Skin epidermis (tissue), 12 donors: ENCODE data around the gene PTPRN.
"Not testable (repeated sequence)": the region's sequence is repeated elsewhere in the genome, so short reads cannot be mapped to it uniquely, and the experiment has no call there.

ENCODE experiments used
- H3K27ac ChIP-seq, 21 experiments: fragments of 200-600 bp; sonication (generic) in 11 of 21; one replicate each; pipeline ENCODE4 v1.5.0; 2020; ENCODE audit warnings: mild to moderate bottlenecking in 3 of 21, inconsistent platforms in 2 of 21, moderate library complexity in 2 of 21
- H3K4me3 ChIP-seq, 7 experiments: fragments of 200-600 bp; sonication (generic) in 2 of 7; one replicate each; pipeline ENCODE4 v1.5.0; 2020; ENCODE audit warnings: inconsistent platforms in 2 of 7, mild to moderate bottlenecking in 2 of 7, moderate library complexity in 1 of 7

The PTPRN gene

DNA sequence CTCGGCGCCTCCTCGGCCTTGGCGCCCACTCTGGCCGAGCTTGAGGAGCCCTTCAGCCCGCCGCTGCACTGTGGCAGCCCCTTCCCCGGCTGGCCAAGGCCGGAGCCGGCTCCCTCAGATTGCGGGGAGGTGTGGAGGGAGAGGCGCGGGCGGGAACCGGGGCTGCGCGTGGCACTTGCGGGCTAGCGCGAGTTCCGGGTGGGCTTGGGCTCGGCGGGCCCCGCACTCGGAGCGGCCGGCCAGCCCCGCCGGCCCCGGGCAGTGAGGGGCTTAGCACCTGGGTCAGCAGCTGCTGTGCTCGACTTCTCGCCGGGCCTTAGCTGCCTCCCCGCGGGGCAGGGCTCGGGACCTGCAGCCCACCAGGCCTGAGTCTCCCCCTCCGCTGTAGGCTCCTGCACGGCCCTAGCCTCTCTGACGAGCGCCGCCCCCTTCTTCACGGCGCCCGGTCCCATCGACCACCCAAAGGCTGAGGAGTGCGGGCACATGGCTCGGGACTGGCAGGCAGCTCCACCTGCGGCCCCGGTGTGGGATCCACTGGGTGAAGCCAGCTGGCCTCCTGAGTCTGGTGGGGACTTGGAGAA, 3.6 kb upstream of the PTPRN start:
- H3K27ac ChIP-seq, H3K4me3 ChIP-seq: not testable (repeated sequence)

- H3K27ac ChIP-seq, result no peak overlapping the region
- H3K4me3 ChIP-seq, result no peak overlapping the region
Observed at GRCh38 chr2:219308142-219309101, 779 bp downstream of the PTPRN start.

GRCh38 chr2:219306047-219306446, 3.2 kb downstream of the PTPRN start:
- no peak overlapping the region for H3K27ac ChIP-seq
- H3K4me3 ChIP-seq, result no peak overlapping the region

DNA sequence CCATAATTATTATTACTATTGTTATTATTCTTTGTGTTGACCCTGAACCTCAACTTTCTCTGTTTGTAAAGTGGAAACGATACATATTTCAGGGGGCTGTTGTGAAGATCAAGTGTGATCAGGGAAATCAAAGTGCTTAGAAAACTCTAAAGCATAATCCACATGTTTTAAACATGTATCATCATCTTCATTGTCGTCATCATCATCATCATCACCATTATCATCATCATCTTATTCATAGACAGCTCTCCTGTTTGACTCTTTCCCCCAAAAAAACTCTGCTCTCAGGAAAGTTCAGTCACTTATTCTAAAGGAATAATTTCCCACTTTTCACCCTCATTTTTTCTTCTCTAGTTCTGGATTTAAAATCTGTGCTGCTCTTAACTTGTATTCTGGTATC, 5.0 kb downstream of the PTPRN start:
- H3K27ac ChIP-seq, result no peak overlapping the region
- no peak overlapping the region for H3K4me3 ChIP-seq

- Histone ChIP-seq H3K27ac (no peak overlapping the region), H3K4me3 (no peak overlapping the region)
Observed at GRCh38 chr2:219302412-219302968, 6.7 kb downstream of the PTPRN start.

GRCh38 chr2:219300022-219300421, 9.2 kb downstream of the PTPRN start:
- H3K4me3 ChIP-seq, result no peak overlapping the region
- no peak overlapping the region for H3K27ac ChIP-seq

GRCh38 chr2:219299372-219299760, 9.8 kb downstream of the PTPRN start:
- Histone ChIP-seq H3K27ac (no peak overlapping the region), H3K4me3 (no peak overlapping the region)

GRCh38 chr2:219298759-219299371, 10.3 kb downstream of the PTPRN start:
- Histone ChIP-seq H3K4me3 (no peak overlapping the region), H3K27ac (no peak overlapping the region)

- Histone ChIP-seq H3K27ac (no peak overlapping the region), H3K4me3 (no peak overlapping the region)
Observed at GRCh38 chr2:219297766-219298456, 11.3 kb downstream of the PTPRN start.

- no peak overlapping the region for H3K27ac ChIP-seq
- no peak overlapping the region for H3K4me3 ChIP-seq
Observed at GRCh38 chr2:219296631-219297391, 12.4 kb downstream of the PTPRN start.

- no peak overlapping the region for H3K27ac ChIP-seq
Observed at GRCh38 chr2:219296142-219296541, 13.1 kb downstream of the PTPRN start.

DNA sequence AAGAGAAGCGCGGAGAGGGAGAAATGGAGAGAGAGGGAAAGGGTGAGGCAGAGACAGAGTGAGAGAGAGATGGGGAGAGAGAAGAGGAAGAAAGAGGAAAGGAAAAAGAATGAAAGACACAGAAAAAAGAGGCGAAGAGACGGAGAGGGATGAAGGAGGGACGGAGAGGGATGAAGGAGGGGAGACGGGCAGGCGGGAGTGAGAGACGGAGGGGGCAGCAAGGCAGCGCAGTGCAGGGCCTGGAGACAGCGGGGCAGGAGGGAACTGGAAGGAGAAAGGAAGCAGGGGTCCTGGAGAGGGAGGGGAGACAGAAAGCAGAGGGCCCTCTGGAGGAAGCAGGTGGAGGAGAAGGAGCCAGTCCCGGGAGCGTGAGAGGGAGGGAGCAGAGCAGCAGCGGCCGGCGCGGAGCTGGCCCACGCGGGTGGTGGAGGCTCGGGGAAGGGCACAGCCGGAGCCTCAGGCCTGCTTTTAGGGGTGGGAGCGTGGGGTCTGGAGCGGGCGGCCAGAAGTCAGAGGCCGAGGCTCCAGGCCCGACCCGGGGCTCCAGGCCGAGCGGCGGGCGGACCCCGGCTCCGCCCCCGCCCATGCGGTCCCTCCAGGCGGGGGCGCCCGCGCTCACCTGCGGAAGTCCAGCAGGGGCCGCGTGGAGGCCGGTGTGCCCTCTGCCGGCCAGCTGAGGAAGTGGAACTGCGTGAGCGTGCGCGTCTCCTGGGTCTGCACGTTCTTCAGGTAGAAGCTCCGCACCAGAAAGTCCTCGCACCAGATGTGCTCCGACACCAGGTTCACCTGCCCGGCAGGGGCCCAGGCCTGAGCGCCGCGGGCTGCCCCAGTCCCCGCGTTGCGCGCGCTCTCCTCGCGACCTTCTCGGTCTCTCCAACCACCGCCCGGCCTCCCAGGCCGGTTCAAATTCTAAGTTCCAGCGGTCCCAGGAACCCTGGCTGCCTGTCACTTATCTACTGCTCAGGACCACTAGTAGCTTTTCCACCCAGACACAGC, 14.5 kb downstream of the PTPRN start:
- Histone ChIP-seq H3K27ac (peak overlapping the region in 20 of 21 experiments; percentile 31 to 87 (median 76)), H3K4me3 (peak overlapping the region; percentile 11 to 41 (median 28))

More at GRCh38 chr2:219296142-219296541, 13.1 kb downstream of the PTPRN start:
- no peak overlapping the region for H3K4me3 ChIP-seq

- H3K27ac ChIP-seq, result no peak overlapping the region
- no peak overlapping the region for H3K4me3 ChIP-seq
Observed at GRCh38 chr2:219293736-219294231, 15.4 kb downstream of the PTPRN start.

- H3K4me3 ChIP-seq, result no peak overlapping the region
- H3K27ac ChIP-seq, result no peak overlapping the region
Observed at GRCh38 chr2:219292616-219293015, 16.6 kb downstream of the PTPRN start.

DNA sequence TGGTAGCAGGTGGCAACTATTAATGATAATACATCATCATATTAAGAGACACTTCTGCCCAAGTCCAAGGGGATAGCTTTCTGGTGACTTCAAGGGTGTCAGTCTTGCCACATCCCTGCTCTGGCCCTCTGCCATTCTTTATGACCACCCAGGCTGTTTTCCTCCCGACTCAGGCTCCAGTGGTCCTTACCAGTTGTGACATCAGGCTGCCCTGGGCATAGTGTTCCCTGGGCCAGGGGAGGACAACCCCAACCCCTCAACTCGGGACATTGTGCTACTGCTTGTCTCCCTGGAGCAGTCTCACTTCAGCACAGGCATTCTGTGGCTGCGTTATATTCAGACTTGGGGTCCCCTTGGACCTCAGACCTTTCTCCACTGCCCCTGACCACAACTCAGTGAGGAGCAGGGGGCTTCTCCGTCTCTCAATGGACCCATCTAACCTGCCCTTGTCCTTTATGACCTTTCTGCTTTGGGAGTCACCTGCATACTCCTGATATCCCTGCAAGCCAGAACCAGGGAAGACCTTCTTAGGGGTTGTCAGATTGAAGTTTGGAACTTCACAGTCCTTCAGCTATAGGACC, 17.2 kb downstream of the PTPRN start:
- Histone ChIP-seq H3K27ac (no peak overlapping the region), H3K4me3 (no peak overlapping the region)

GRCh38 chr2:219291394-219291793, 17.8 kb downstream of the PTPRN start:
- no peak overlapping the region for H3K4me3 ChIP-seq
- peak overlapping the region in 1 of 21 experiments; percentile 5 for H3K27ac ChIP-seq
